Peyer's patch (tissue), 4 donors: Measurements from ENCODE around the gene LTB4R.

Experiments used
- CTCF ChIP-seq, 6 experiments: fragments of 450-650 bp in 4 of 6; fragments of 200-600 bp in 2 of 6; sonication (generic) in 1 of 6; IDR thresholded peaks; one replicate each; pipeline ENCODE4 v1.5.1; 2017 to 2019; ENCODE audit warnings: antibody characterized with exemption in 6 of 6, mild to moderate bottlenecking in 3 of 6, moderate library complexity in 1 of 6
- POLR2A ChIP-seq, 2 donors: fragments of 450-650 bp; IDR thresholded peaks; one replicate each; pipeline ENCODE4 v1.5.1; 2017; ENCODE audit warnings: antibody characterized with exemption in 2 of 2, mild to moderate bottlenecking in 2 of 2, moderate library complexity in 2 of 2

- TF ChIP-seq CTCF (IDR thresholded peaks at IDR 0.05) (no peak), POLR2A (IDR thresholded peaks at IDR 0.05) (no peak)
These were observed 44.7 kb upstream of the LTB4R start for GRCh38 chr14:24266344-24267244.
